Smooth muscle cell (in vitro differentiated cells): ENCODE data around the gene KLHL26. TPM values are rescaled to one million over a fixed set of nuclear protein-coding genes. Genes with fewer than 3 reads are reported as not detected.
A peak's percentile ranks its signal among the peaks of the same experiment; 100 is the strongest.

Experiments
- DNase-seq: peaks from one replicate; lab custom pipeline; 2025; ENCODE audit not compliant: unreplicated experiment; lab: John Stamatoyannopoulos, UW
- H2AFZ ChIP-seq: fragments of 200-600 bp; sonication (generic); 2 replicates; pipeline ENCODE4 v1.6.0; 2016; ENCODE audit warnings: antibody characterized with exemption, low read depth, mild to moderate bottlenecking
- H3F3A ChIP-seq: fragments of 200-600 bp; sonication (generic); 2 replicates; pipeline ENCODE4 v1.6.0; 2017; ENCODE audit warnings: antibody characterized with exemption, low read depth
- H3K27ac ChIP-seq: fragments of 200-600 bp; sonication (generic); 2 replicates; pipeline ENCODE4 v1.5.1; 2016; ENCODE audit warnings: low read depth, mild to moderate bottlenecking
- H3K27me3 ChIP-seq: fragments of 200-600 bp; sonication (generic); 2 replicates; pipeline ENCODE4 v1.6.1; 2016; ENCODE audit warnings: low read depth, mild to moderate bottlenecking
- H3K36me3 ChIP-seq: fragments of 200-600 bp; sonication (generic); 2 replicates; pipeline ENCODE4 v1.5.1; 2016; ENCODE audit warnings: low read depth
- H3K4me1 ChIP-seq: fragments of 200-600 bp; sonication (generic); 2 replicates; pipeline ENCODE4 v1.5.1; 2016; ENCODE audit warnings: low read depth
- H3K4me2 ChIP-seq: fragments of 200-600 bp; sonication (generic); 2 replicates; pipeline ENCODE4 v1.6.0; 2016; ENCODE audit warnings: mild to moderate bottlenecking
- H3K4me3 ChIP-seq: fragments of 200-600 bp; sonication (generic); 2 replicates; pipeline ENCODE4 v1.5.1; 2016; ENCODE audit warnings: mild to moderate bottlenecking
- H3K79me2 ChIP-seq: fragments of 200-600 bp; sonication (generic); 2 replicates; pipeline ENCODE4 v1.6.0; 2016; ENCODE audit warnings: low read depth, mild to moderate bottlenecking
- H3K9ac ChIP-seq: fragments of 200-600 bp; sonication (generic); 2 replicates; pipeline ENCODE4 v1.6.0; 2016; ENCODE audit warnings: low read depth
- H3K9me3 ChIP-seq: fragments of 200-600 bp; sonication (generic); replicated peaks from 2 replicates; pipeline ENCODE4 v1.5.1; 2016; ENCODE audit warnings: low read depth
- H4K20me1 ChIP-seq: fragments of 200-600 bp; sonication (generic); 2 replicates; pipeline ENCODE4 v1.6.0; 2016; ENCODE audit warnings: low read depth
- CTCF ChIP-seq: fragments of 200-600 bp; sonication (generic); IDR thresholded peaks from 2 replicates; pipeline ENCODE4 v1.5.1; 2017; ENCODE audit warnings: borderline replicate concordance, mild to moderate bottlenecking, antibody characterized with exemption; ENCODE audit not compliant: insufficient read depth, poor library complexity, severe bottlenecking
- WGBS: methylation state at CpG from one replicate; pipeline ENCODE4 v1.1.7; 2016; ENCODE audit warnings: low lambda C conversion rate; 5-methylcytosine and 5-hydroxymethylcytosine counted together
- polyA plus RNA-seq: library from polyadenylated mRNA; unstranded; fragments of >200 nt; fragmentation: Nextera tagmentation; extraction: Ambion mirVana; gene quantifications from 2 replicates; pipeline ENCODE4 v1.2.1, GENCODE V29; 2016
- total RNA-seq: library from RNA; depleted of rRNA; stranded (reverse); fragments of >200 nt; gene quantifications from 2 replicates; pipeline ENCODE4 v1.2.3, GENCODE V29; 2014

The KLHL26 gene
- total and polyA plus RNA-seq, 2 experiments from 2014 or later = 3.9 to 7.6 TPM

GRCh38 chr19:18682807-18683108 is 45.9 kb downstream of the KLHL26 start:
- no peak for DNase-seq
- Histone ChIP-seq H3K27me3 (no peaks in the 10 kb centered on the region), H2AFZ (peak overlapping the region; percentile 72), H3K9ac (no peak overlapping the region), H3K79me2 (peaks cover 31% of the 10 kb centered on the region), H3K4me3 (peak overlapping the region; percentile 73), H3K36me3 (no peaks in the 10 kb centered on the region), H3K4me2 (peak overlapping the region; percentile 87), H4K20me1 (peaks cover 37% of the 10 kb centered on the region), H3K9me3 (no peaks in the 10 kb centered on the region), H3F3A (peaks cover 5% of the 10 kb centered on the region), H3K4me1 (peaks cover 14% of the 10 kb centered on the region), H3K27ac (no peak overlapping the region)
- TF ChIP-seq CTCF = no peak
- WGBS = 31% methylated on average over 8 of the region's 8 CpGs

GRCh38 chr19:18683109-18683957 is 46.5 kb downstream of the KLHL26 start, which contains the start of gene CRTC1:
Gene CRTC1, plus strand, starts transcription at chr19:18683680. Its CDS starts 23 bp downstream, at chr19:18683703.
- no peaks in the 10 kb centered on the region for H3K27me3 ChIP-seq
- WGBS = 3% methylated on average over 54 of the region's 93 CpGs

GRCh38 chr19:18683958-18684641 is 47.3 kb downstream of the KLHL26 start:
- Histone ChIP-seq H3K27ac (no peak overlapping the region), H3K4me3 (peak overlapping the region; percentile 73), H3F3A (no peaks in the 10 kb centered on the region), H3K79me2 (peaks cover 42% of the 10 kb centered on the region), H3K9ac (no peak overlapping the region), H3K9me3 (no peaks in the 10 kb centered on the region), H3K27me3 (no peaks in the 10 kb centered on the region), H2AFZ (no peak overlapping the region), H3K4me2 (peak overlapping the region; percentile 91), H3K36me3 (no peaks in the 10 kb centered on the region), H3K4me1 (peaks cover 5% of the 10 kb centered on the region), H4K20me1 (peaks cover 47% of the 10 kb centered on the region)
- TF ChIP-seq CTCF = no peak
- 25% methylated on average over 14 of the region's 16 CpGs for WGBS
- DNase-seq = no peak

More at GRCh38 chr19:18683109-18683957, 46.5 kb downstream of the KLHL26 start, which contains the start of gene CRTC1:
- Histone ChIP-seq H3K36me3 (no peaks in the 10 kb centered on the region), H3K4me3 (peak within 1 kb of the TSS; percentile 73), H3K4me1 (peaks cover 10% of the 10 kb centered on the region), H4K20me1 (peaks cover 41% of the 10 kb centered on the region), H3K79me2 (peaks cover 35% of the 10 kb centered on the region), H3F3A (peaks cover 5% of the 10 kb centered on the region), H3K27ac (peak within 1 kb of the TSS; percentile 45), H3K9ac (peak within 1 kb of the TSS; percentile 51), H3K9me3 (no peaks in the 10 kb centered on the region), H3K4me2 (peak within 1 kb of the TSS; percentile 91), H2AFZ (peak within 1 kb of the TSS; percentile 72)
- no peak for TF ChIP-seq CTCF
- DNase-seq = peak; percentile 70
